NT2/D1 (cell line): ENCODE data around the gene UBE3C.

Experiments used
- DNase-seq: peaks from one replicate; pipeline ENCODE4 v3.0.0-alpha.2; 2011; ENCODE audit warnings: low read depth, low spot score
- H3K27me3 ChIP-seq: 2 replicates; pipeline ENCODE4 v1.6.0; 2011; ENCODE audit warnings: mild to moderate bottlenecking; ENCODE audit not compliant: insufficient read length, insufficient read depth
- H3K36me3 ChIP-seq: 2 replicates; pipeline ENCODE4 v1.6.1; 2011; ENCODE audit warnings: mild to moderate bottlenecking, low read length, mixed read lengths; ENCODE audit not compliant: insufficient read depth, insufficient read length
- H3K4me1 ChIP-seq: 2 replicates; pipeline ENCODE4 v1.5.1; 2011; ENCODE audit not compliant: insufficient read depth, insufficient read length
- H3K4me3 ChIP-seq: 2 replicates; pipeline ENCODE4 v1.5.1; 2011; ENCODE audit warnings: low read depth; ENCODE audit not compliant: insufficient read length
- H3K9ac ChIP-seq: 2 replicates; pipeline ENCODE4 v1.6.0; 2011; ENCODE audit warnings: low read depth; ENCODE audit not compliant: insufficient read length
- H3K9me3 ChIP-seq: 2 replicates; pipeline ENCODE4 v1.5.1; 2011; ENCODE audit warnings: mild to moderate bottlenecking, low read length; ENCODE audit not compliant: insufficient read depth
- SUZ12 ChIP-seq: IDR thresholded peaks from 2 replicates; pipeline ENCODE4 v1.6.1; 2011; ENCODE audit not compliant: insufficient read length, insufficient read depth; ENCODE audit errors: extremely low read depth
- YY1 ChIP-seq: IDR thresholded peaks from 2 replicates; pipeline ENCODE4 v1.6.1; 2011; ENCODE audit not compliant: insufficient read length, insufficient read depth
- ZNF274 ChIP-seq: IDR thresholded peaks from 2 replicates; pipeline ENCODE4 v1.6.1; 2011; ENCODE audit warnings: mild to moderate bottlenecking, low read depth, low read length

UBE3C gene

GRCh38 chr7:157111311-157111710, 27.4 kb upstream of the UBE3C start:
- DNase-seq, result no peak
- Histone ChIP-seq H3K4me1 (no peaks in the 10 kb centered on the region), H3K36me3 (no peaks in the 10 kb centered on the region), H3K9ac (no peak overlapping the region), H3K9me3 (no peaks in the 10 kb centered on the region; the same call in 1 of the 2 replicates), H3K4me3 (no peak overlapping the region), H3K27me3 (no peaks in the 10 kb centered on the region)
- TF ChIP-seq YY1 (no peak), ZNF274 (no peak), SUZ12 (no peak)

- no peaks in the 10 kb centered on the region for H3K27me3 ChIP-seq
- no peaks in the 10 kb centered on the region for H3K4me1 ChIP-seq
- DNase-seq, result no peak
- no peaks in the 10 kb centered on the region for H3K36me3 ChIP-seq
- no peak overlapping the region for H3K9ac ChIP-seq
- TF ChIP-seq YY1 (no peak), ZNF274 (no peak), SUZ12 (no peak)
- H3K9me3 ChIP-seq, result peaks cover under 1% of the 10 kb centered on the region; the same call in 1 of the 2 replicates
- no peak overlapping the region for H3K4me3 ChIP-seq
Observed at GRCh38 chr7:157112706-157113105, 26.0 kb upstream of the UBE3C start.

DNA sequence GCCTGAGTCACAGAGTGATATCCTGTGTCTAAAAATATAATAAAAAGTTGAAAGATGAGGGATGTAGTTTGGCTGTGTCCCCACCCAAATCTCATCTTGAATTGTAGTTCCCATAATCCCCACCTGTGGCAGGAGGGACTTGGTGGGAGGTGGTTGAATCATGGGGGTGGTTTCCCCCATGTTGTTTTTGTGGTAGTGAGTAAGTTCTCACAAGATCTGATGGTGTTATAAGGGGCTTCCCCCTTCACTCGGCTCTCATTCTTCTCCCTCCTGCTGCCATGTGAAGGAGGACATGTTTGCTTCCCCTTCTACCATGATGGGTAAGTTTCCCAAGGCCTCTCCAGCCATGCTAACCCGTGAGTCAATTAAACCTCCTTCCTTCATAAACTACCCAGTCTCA, 25.1 kb upstream of the UBE3C start:
- no peaks in the 10 kb centered on the region for H3K4me1 ChIP-seq
- H3K9ac ChIP-seq, result no peak overlapping the region
- H3K9me3 ChIP-seq, result peaks cover 5% of the 10 kb centered on the region; the same call in 1 of the 2 replicates
- no peaks in the 10 kb centered on the region for H3K36me3 ChIP-seq
- DNase-seq, result no peak
- H3K27me3 ChIP-seq, result no peaks in the 10 kb centered on the region
- TF ChIP-seq SUZ12 (no peak), YY1 (no peak)
- H3K4me3 ChIP-seq, result no peak overlapping the region

- Histone ChIP-seq H3K9ac (no peak overlapping the region), H3K4me1 (no peaks in the 10 kb centered on the region), H3K36me3 (no peaks in the 10 kb centered on the region), H3K9me3 (peaks cover 5% of the 10 kb centered on the region; the same call in 1 of the 2 replicates), H3K27me3 (no peaks in the 10 kb centered on the region), H3K4me3 (no peak overlapping the region)
- DNase-seq, result no peak
- no peak for TF ChIP-seq SUZ12
- TF ChIP-seq ZNF274, result no peak
- TF ChIP-seq YY1, result no peak
Observed at GRCh38 chr7:157116762-157117161, 22.0 kb upstream of the UBE3C start.

DNA sequence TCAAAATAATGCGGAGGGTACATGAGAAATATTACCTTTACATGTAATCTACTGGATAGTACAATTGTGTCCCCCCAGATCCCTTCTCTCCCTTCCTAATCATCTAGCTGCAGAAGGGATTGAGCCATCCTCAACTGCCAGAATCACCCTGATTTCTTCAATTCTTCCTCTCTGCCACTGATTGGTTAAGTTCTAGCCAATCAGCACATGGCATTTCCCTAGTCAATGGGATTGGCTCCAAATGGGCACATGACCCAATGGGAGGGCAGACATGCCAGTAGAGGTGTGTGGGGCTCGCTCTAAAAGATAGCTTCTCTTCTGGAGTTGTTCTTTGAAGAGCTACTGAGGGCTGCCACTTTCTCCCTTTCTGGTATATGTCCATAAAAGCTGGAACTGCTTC, 20.9 kb upstream of the UBE3C start:
- Histone ChIP-seq H3K9me3 (peaks cover 5% of the 10 kb centered on the region; the same call in 1 of the 2 replicates), H3K4me3 (no peak overlapping the region), H3K36me3 (no peaks in the 10 kb centered on the region), H3K27me3 (no peaks in the 10 kb centered on the region), H3K4me1 (no peaks in the 10 kb centered on the region), H3K9ac (no peak overlapping the region)
- no peak for TF ChIP-seq SUZ12
- no peak for TF ChIP-seq YY1
- no peak for TF ChIP-seq ZNF274
- no peak for DNase-seq

DNA sequence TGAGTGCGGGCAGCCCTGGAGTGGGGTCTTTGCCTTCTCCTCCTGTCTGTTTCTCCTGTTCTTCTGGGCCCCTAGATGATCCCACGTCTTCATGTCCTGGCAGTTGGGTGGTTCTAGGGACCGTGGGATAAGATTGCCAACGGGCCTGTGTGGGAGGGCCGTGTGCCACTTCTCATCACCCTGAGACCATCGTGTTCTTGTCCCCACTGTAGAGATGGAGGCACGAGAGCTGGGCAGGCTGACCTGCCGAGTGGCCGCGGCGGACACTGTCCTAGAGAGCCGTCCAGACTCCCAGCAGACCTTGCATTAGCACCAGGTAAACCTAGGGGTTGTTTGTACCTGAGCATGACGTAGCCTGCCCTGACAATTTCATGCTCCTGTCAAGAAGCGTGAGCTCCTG, 18.5 kb upstream of the UBE3C start:
- H3K27me3 ChIP-seq, result no peaks in the 10 kb centered on the region
- H3K4me1 ChIP-seq, result no peaks in the 10 kb centered on the region
- DNase-seq, result no peak
- H3K36me3 ChIP-seq, result no peaks in the 10 kb centered on the region
- H3K4me3 ChIP-seq, result no peak overlapping the region
- peaks cover 5% of the 10 kb centered on the region; the same call in 1 of the 2 replicates for H3K9me3 ChIP-seq
- H3K9ac ChIP-seq, result no peak overlapping the region
- no peak for TF ChIP-seq YY1
- TF ChIP-seq ZNF274, result no peak
- no peak for TF ChIP-seq SUZ12

- H3K36me3 ChIP-seq, result no peaks in the 10 kb centered on the region
- H3K9ac ChIP-seq, result no peak overlapping the region
- TF ChIP-seq ZNF274 (no peak), YY1 (no peak), SUZ12 (no peak)
- H3K4me3 ChIP-seq, result no peak overlapping the region
- H3K4me1 ChIP-seq, result no peaks in the 10 kb centered on the region
- DNase-seq, result no peak
- H3K27me3 ChIP-seq, result no peaks in the 10 kb centered on the region
- peaks cover 5% of the 10 kb centered on the region; the same call in 1 of the 2 replicates for H3K9me3 ChIP-seq
Observed at GRCh38 chr7:157121184-157121715, 17.5 kb upstream of the UBE3C start.
